ENCODE measurements around the gene ITPRID2.

- TF ChIP-seq CTCF (IDR thresholded peaks at IDR 0.05; ENCODE audit: low read depth, low read length) = no peak
- no peak for TF ChIP-seq POLR2A (IDR thresholded peaks at IDR 0.05; ENCODE audit: extremely low read depth, insufficient read length)
- TF ChIP-seq MAX (IDR thresholded peaks at IDR 0.05; ENCODE audit: low read depth, low read length) = no peak
- TF ChIP-seq MYC (IDR thresholded peaks at IDR 0.05; ENCODE audit: low read depth, low read length) = no peak
Observed at GRCh38 chr2:181862583-181863281, 28.8 kb upstream of the ITPRID2 start.
